ENCODE measurements around the gene IGFBP7.

IGFBP7 gene

GRCh38 chr4:57129477-57129876 is 19.3 kb upstream of the IGFBP7 start:
- DNase-seq, result no peak

GRCh38 chr4:57127361-57127760 is 17.2 kb upstream of the IGFBP7 start:
- DNase-seq, result no peak

GRCh38 chr4:57125996-57126395 is 15.8 kb upstream of the IGFBP7 start:
- no peak for DNase-seq

- DNase-seq, result no peak
Observed at GRCh38 chr4:57124145-57124544, 14.0 kb upstream of the IGFBP7 start.

GRCh38 chr4:57122959-57123358 is 12.8 kb upstream of the IGFBP7 start:
- DNase-seq, result no peak

GRCh38 chr4:57119054-57119651 is 9.0 kb upstream of the IGFBP7 start:
- no peak for DNase-seq

GRCh38 chr4:57117491-57117890 is 7.3 kb upstream of the IGFBP7 start:
- no peak for DNase-seq

- DNase-seq, result no peak
Observed at GRCh38 chr4:57116245-57116644, 6.1 kb upstream of the IGFBP7 start.

GRCh38 chr4:57114973-57115372 is 4.8 kb upstream of the IGFBP7 start:
- no peak for DNase-seq

- DNase-seq, result no peak
Observed at GRCh38 chr4:57113870-57114269, 3.7 kb upstream of the IGFBP7 start.

GRCh38 chr4:57110640-57111511 is 691 bp upstream of the IGFBP7 start:
- no peak for DNase-seq

- no peak for DNase-seq
Observed at GRCh38 chr4:57109411-57109846, 756 bp downstream of the IGFBP7 start.

GRCh38 chr4:57106181-57106580 is 4.0 kb downstream of the IGFBP7 start:
- DNase-seq, result no peak

GRCh38 chr4:57104706-57105560 is 5.3 kb downstream of the IGFBP7 start:
- DNase-seq, result no peak

GRCh38 chr4:57103051-57103450 is 7.1 kb downstream of the IGFBP7 start:
- DNase-seq, result no peak

GRCh38 chr4:57102050-57102624 is 8.0 kb downstream of the IGFBP7 start:
- no peak for DNase-seq

- no peak for DNase-seq
Observed at GRCh38 chr4:57100979-57101651, 9.1 kb downstream of the IGFBP7 start.

- DNase-seq, result no peak
Observed at GRCh38 chr4:57099363-57099762, 10.8 kb downstream of the IGFBP7 start.

GRCh38 chr4:57098941-57099340 is 11.2 kb downstream of the IGFBP7 start:
- DNase-seq, result no peak

GRCh38 chr4:57098415-57098814 is 11.8 kb downstream of the IGFBP7 start:
- DNase-seq, result no peak

- no peak for DNase-seq
Observed at GRCh38 chr4:57097711-57098110, 12.5 kb downstream of the IGFBP7 start.

- DNase-seq, result no peak
Observed at GRCh38 chr4:57095956-57096355, 14.2 kb downstream of the IGFBP7 start.

GRCh38 chr4:57095245-57095644 is 14.9 kb downstream of the IGFBP7 start:
- DNase-seq, result no peak
